ENCODE data around the gene SLIT3. TPM values are rescaled to one million over a fixed set of nuclear protein-coding genes. Genes with fewer than 3 reads are reported as not detected.

The SLIT3 gene
- total RNA-seq, 1 experiment from 2014 or later: 0.92 TPM

GRCh38 chr5:169149317-169149716, 151.6 kb downstream of the SLIT3 start:
- no peak overlapping the region for H3K56ac ChIP-seq (ENCODE audit: insufficient read length, low read depth, low read length)
- no peak overlapping the region for H3K4me2 ChIP-seq (ENCODE audit: insufficient read depth, insufficient read length, low read length)
- no peaks in the 10 kb centered on the region for H3K27me3 ChIP-seq (ENCODE audit: insufficient read depth, low read length)
- H3K36me3 Mint-ChIP-seq (ENCODE audit: insufficient read depth in 1 of 3, low read depth in 3 of 3): no peaks in the 10 kb centered on the region
- no peaks in the 10 kb centered on the region for H3K9me3 Mint-ChIP-seq
- no peaks in the 10 kb centered on the region for H3K23me2 ChIP-seq (ENCODE audit: insufficient read length, low read depth, low read length, poor library complexity, severe bottlenecking)
- H3K4ac ChIP-seq (ENCODE audit: low read depth, low read length): no peak overlapping the region
- H4K5ac ChIP-seq (ENCODE audit: insufficient read length, low read depth, low read length): no peak overlapping the region
- H3K4me1 Mint-ChIP-seq: peaks cover 19 to 29% of the 10 kb centered on the region in 2 experiments
- no peak overlapping the region for H4K8ac ChIP-seq (replicated peaks; ENCODE audit: insufficient read length, low read depth, low read length)
- no peaks in the 10 kb centered on the region for H3K79me1 ChIP-seq (ENCODE audit: insufficient read depth, low read depth, low read length, poor library complexity, severe bottlenecking)
- no peak overlapping the region for H2BK20ac ChIP-seq (ENCODE audit: low read depth, low read length, poor library complexity, severe bottlenecking)
- no peak overlapping the region for H4K91ac ChIP-seq (ENCODE audit: insufficient read length, low read depth, low read length)
- no peaks in the 10 kb centered on the region for H3K9me3 ChIP-seq (ENCODE audit: control insufficient read depth, low read depth, low read length)
- H3T11ph ChIP-seq (ENCODE audit: low read length): no peak overlapping the region
- peaks cover 8% of the 10 kb centered on the region for H3K27me3 Mint-ChIP-seq (ENCODE audit: low read depth)
- H2BK5ac ChIP-seq (ENCODE audit: insufficient read length, low read length): no peak overlapping the region
- H2BK15ac ChIP-seq (ENCODE audit: low read depth, low read length): no peak overlapping the region
- H3K18ac ChIP-seq (ENCODE audit: insufficient read length, low read depth, low read length): no peak overlapping the region
- H3K4me1 ChIP-seq (ENCODE audit: insufficient read depth, low read length): peaks cover 4% of the 10 kb centered on the region; the same call in 1 of the 2 replicates
- H3K27ac ChIP-seq (ENCODE audit: insufficient read length, low read depth, low read length): no peak overlapping the region
- WGBS (ENCODE audit: extremely low coverage, insufficient read length, low lambda C conversion rate): no CpG with 5 or more reads among the region's 4 CpGs
- H2BK120ac ChIP-seq (ENCODE audit: low read depth, low read length, poor library complexity, severe bottlenecking): no peak overlapping the region
- no peaks in the 10 kb centered on the region for H4K20me1 ChIP-seq (ENCODE audit: control insufficient read depth, insufficient read depth, insufficient read length)
- no peaks in the 10 kb centered on the region for H3K79me2 ChIP-seq (ENCODE audit: insufficient read depth, low read length)
- H3K4me3 Mint-ChIP-seq: no peak overlapping the region
- no peak overlapping the region for H3K14ac ChIP-seq (ENCODE audit: insufficient read depth, low read length)
- peak; percentile 38 for DNase-seq
- TF ChIP-seq CTCF (conservative IDR thresholded peaks at IDR 0.05): peak; percentile 71
- H3K9ac ChIP-seq (ENCODE audit: extremely low read depth, insufficient read length, low read length): no peak overlapping the region
- H2BK12ac ChIP-seq (ENCODE audit: insufficient read length, low read depth, low read length): no peak overlapping the region
- H3K27ac Mint-ChIP-seq: no peak overlapping the region
- H2AFZ ChIP-seq (ENCODE audit: low read length): no peak overlapping the region
- H2AK5ac ChIP-seq (ENCODE audit: insufficient read length, low read length): no peak overlapping the region
- H3K23ac ChIP-seq (ENCODE audit: insufficient read length, low read depth, low read length): no peak overlapping the region
